Kidney tubule cell (primary cell): ENCODE data around the gene BAZ2A.
A peak's percentile ranks its signal among the peaks of the same experiment; 100 is the strongest.
"Not testable (repeated sequence)": the region's sequence is repeated elsewhere in the genome, so short reads cannot be mapped to it uniquely, and the experiment has no call there.

Experiments
- DNase-seq: peaks from one replicate; pipeline ENCODE4 v3.0.0-alpha.2; 2018; ENCODE audit warnings: low spot score

Gene BAZ2A

DNA sequence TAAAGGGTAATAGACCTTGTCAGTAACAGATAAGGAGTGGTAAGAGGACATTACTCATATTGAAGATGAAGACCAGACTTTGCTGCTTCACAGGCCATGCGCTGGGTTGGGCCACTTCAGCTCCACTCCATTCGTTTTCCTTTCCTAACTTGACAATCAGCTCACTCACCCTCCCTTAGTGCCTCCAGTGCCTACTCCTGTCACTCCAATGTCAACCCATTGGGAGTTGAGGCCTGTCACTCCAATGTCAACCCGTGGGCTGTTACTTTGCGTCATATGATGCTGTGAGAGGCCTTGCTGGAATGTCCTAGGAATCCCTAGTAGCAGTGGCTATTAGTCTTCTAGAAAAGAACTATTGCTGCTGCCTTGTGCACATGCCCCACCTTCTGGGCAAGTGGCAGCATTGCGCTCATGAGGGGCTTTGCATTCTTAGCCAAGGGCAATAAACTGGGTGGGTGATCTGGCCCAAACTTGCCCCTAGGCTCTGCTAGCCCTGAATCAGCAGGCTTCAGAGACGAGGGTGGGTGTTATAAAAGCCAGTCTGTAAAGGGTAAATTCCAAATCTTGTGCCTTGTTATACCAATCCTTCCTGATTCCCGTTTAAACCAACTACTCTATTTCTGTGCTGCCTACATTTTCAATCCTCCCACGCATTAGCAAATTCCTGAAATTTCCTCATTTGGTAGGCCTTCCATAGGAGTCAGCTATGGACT is 36.1 kb downstream of the BAZ2A start:
- DNase-seq = peak; percentile 86

GRCh38 chr12:56591961-56592360 is 38.2 kb downstream of the BAZ2A start:
- no peak for DNase-seq

- no peak for DNase-seq
Measured at GRCh38 chr12:56591126-56591525, 39.0 kb downstream of the BAZ2A start.

DNA sequence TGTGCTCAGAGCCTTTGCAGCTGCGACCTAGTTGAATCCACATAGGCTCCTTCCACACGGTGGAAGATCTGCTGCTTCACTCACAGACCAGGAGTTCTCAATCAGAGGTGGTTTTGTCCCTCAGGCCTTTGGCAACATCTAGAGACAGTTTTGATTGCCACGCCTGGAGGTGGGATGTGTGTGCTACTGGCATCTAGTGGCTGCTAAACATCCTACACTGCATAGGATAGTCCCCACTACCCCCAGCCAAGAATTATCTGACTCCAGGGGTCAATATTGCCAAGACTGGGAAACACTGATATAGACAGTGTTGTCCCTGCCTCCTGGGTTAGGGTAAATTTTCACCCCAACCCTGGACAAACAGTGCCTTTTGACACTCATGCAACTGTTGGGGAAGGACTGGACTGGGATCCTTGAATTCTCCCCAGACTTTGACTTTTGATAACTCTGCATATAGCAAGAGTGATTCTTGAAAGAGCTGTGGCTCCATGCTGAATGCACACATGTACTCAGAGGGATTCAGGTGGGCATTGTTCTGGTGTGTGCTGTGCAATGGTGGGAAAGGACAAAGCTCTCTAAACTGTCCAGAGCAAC is 39.8 kb downstream of the BAZ2A start:
- DNase-seq = peak; percentile 25

DNA sequence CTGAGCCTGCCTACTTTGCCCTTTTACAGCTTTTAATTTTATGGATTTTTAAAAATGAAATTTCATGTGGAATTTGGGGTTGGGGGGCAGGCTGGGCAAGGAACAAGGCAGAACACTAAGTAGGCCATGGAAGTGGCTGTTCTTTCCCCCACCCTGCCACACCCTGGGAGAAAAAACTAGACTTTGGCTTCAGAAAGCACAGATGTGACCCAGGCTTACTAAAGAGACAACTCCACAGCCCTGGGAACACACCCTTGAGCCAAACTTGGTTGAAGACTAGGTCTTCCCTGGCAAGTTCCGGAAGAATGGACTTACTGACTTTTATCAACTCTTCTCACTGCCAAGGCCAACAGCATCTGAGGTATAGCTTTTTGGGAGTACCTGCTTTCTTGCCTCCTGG is 40.3 kb downstream of the BAZ2A start:
- DNase-seq = no peak

GRCh38 chr12:56585098-56585497 is 45.0 kb downstream of the BAZ2A start:
- no peak for DNase-seq

DNA sequence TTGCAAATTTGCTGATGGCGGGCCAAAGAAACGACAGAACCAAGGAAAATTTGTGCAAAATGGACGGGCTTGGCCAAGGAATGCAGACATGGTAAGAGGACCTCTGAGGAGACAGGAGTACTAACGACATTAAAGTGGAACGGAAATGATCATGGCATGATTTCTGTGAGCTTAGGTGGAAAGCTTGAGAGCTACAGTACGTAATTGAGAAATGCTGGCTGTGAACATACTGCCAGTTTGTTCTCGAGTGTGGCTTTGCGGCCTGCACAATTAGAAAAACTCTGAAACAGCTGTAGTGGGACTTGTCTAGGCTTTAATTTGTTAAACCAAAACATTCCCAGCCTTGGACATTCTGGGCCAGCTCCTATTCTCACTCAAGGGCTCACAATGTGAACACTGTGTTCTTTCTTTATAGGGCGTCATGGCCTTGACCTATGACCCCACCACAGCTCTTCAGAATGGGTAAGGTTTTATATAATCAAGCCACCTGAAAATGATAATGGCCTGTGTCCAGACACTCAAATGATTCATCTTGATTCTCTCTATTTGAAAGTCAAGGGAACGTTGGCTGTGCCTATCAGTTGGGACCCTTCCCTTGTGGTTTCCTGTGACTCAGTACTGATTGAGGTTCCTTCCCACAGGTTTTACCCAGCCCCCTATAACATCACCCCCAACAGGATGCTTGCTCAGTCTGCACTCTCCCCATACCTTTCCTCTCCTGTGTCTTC is 48.5 kb downstream of the BAZ2A start:
- peak; percentile 81 for DNase-seq

DNA sequence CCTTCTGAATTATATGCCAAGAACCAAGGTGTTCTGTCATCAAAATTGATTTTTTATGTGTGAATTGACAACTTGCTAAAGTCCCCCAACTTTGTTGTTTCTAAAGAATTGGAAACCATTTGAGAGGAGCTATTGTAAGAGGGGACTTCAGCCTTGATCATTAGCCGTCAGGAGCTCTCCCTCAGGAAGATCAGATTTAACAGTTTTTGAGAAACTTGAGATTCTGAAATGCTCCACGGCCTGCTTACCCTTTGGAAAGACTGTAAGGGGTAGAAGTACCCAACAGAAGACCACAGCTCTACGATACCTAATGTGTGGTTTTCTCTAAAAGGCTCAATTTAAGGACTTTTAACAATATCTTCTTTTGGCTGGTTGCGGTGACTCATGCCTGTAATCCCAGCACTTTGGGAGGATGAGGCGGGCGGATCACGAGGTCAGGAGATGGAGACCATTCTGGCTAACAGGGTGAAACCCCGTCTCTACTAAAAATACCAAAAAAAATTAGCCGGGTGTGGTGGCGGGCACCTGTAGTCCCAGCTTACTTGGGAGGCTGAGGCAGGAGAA is 51.1 kb downstream of the BAZ2A start:
- DNase-seq = no peak

DNA sequence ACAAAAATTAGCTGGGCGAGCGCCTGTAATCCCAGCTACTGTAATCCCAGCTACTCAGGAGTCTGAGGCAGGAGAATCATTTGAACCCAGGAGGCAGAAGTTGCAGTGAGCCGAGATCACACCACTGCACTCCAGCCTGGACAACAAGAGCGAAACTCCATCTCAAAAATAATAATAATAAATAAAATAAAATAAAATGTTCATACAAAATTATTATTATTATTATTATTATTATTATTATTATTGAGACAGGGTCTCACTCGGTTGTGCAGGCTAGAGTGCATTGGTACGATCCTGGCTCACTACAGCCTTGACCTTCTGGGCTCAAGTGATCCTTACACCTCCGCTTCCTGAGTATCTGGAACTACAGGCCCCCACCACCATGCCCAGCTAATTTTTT is 52.9 kb downstream of the BAZ2A start:
- DNase-seq = not testable (repeated sequence)

DNA sequence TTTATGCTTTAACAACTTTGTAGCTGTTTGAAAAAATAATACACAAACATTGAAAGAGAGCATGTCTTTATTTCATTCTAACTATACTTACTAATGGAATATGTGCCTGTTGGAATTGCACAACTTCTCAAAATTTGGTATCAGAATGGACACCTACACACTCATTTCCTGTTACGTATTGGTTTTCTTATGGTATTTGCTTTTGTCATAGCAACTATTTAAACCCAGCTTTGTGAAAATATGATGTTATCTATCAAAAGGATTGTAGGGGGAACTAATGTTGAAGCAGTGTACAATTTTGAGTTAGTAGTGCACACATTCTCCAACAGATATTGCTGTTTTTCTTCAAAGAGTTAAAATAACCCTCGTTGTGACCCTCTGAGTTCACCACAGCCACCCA is 55.9 kb downstream of the BAZ2A start:
- DNase-seq = no peak

- no peak for DNase-seq
Measured at GRCh38 chr12:56572288-56572687, 57.8 kb downstream of the BAZ2A start.

DNA sequence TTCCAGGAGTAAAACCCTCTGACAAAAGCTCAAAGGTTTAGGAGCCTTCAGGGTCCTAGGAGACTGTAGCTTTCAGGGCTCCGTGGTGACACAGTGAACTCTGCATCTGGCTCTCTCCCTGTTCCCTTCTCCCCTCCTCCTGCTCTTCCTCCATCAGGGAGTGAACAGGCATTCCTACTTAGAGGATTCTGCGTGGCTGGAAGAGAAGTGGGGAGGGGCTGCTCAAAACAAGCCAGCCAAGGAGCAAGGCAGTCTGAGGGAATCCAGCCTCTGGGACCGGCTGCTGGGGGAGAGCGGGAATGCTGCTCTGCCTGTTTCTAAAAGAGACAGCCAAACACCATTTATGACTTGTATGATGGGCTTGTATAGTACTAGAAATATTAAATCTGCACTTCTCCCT is 59.0 kb downstream of the BAZ2A start:
- no peak for DNase-seq

- DNase-seq = no peak
Measured at GRCh38 chr12:56568146-56568545, 62.0 kb downstream of the BAZ2A start.

DNA sequence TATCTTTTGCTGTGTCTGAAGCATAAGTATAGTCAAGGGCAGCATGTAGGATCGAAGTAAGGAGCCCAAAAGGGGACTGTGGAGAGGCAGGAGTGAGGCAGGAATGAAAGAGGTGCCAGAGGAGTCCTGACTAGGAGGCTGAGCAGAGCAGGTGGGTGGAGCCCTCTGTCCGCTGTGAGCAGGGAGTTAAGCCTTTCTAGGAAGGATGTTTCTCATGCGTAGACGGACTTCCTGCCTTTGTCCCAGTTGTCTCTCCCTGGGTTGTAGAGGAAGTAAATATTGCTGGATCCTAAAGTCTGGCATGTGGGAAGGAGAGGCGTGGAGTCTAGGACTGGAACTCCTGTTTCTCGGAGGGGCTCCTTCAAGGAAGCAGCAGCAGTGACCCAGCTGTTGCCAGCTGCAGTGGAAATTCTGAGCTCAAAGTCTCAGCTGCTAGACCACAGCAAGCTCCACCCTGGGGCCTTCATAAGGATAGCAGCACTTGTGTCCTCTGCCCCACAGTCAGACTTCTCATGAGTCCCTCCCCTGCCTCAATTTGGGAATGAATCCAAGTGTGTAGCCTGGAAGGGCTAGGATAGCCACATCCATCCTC is 64.5 kb downstream of the BAZ2A start:
- DNase-seq = peak; percentile 72

DNA sequence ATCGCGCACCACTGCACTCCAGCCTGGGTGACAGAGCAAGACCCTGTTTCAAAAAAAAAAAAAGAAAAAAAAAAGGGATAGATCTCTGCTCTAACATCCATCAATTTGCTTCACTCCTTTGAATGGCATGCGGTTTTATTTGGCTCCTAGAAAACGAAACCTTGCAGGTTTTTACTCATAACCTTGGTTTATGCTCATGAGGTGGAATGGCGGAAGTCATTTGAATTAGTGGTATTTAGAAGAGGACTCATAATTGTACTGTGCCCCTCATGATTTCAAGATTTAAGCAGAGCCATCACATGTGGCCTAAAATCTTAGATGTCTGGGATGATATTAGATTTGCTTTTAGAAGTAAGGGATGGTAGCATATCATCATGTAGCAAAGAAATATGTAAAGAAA is 79.1 kb downstream of the BAZ2A start:
- no peak for DNase-seq

DNA sequence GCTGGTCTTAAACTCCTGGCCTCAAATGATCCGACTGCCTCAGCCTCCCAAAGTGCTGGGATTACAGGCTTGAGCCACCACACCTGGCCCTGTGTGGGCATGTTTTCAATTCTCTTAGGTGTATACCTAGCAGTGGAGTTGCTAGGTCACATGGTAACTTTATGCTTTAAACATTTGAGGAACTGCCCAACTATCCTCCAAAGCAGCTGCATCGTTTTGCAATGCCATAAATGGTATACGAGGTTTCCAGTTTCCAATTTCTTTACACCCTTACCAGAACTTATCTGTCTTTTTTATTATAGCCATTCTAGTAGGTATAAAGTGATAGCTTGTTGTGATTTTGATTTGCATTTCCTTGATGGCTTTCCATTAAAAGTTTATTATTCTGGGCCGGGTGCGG is 83.4 kb downstream of the BAZ2A start:
- DNase-seq = no peak
